Left cardiac atrium (tissue), 4 donors: Measurements from ENCODE around the gene TAF4. TPM values are rescaled to one million over a fixed set of nuclear protein-coding genes. Genes with fewer than 3 reads are reported as not detected.

Experiments
- ATAC-seq, 2 donors: fragments of 200-7000 bp; cut with Tn5 transposase; one replicate each; pipeline ENCODE4 v1.9.1; 2020; ENCODE audit warnings: mild to moderate bottlenecking in 2 of 2, moderate library complexity in 2 of 2
- DNase-seq: peaks from one replicate; pipeline ENCODE4 v3.0.0-alpha.2; 2020
- intact Hi-C, 2 donors: fragments of 100-400 bp; cut with DNase I; formaldehyde crosslinking; loops; one replicate each; pipeline versions ENCODE4 v1.14.1 to v1.15.1; 2022 to 2023
- total RNA-seq, 2 donors: library from RNA; stranded (reverse); fragmentation: NEBNext Ultra II Directional; extraction: Animal tissue kit (Norgen Biotek cat#: 25700); gene quantifications; one replicate each; pipeline ENCODE4 v1.2.1, GENCODE V29; 2021
- donor health status: DM: no; HTN: yes; CAD: no.
- donor health status: DM: no; HTN: yes; CAD: no; lungs with severe emphysema.
- donor health status: DM: yes; HTN: yes; CAD: no.
- donor health status: Dilated cardiomyopathy.

The TAF4 gene
- total RNA-seq, 2 donors from 2014 or later = 8.8 to 9.3 TPM

GRCh38 chr20:62049342-62050165, 16.1 kb downstream of the TAF4 start:
- ATAC-seq (no peak), DNase-seq (no peak)
- intact Hi-C loops = no loop called here

GRCh38 chr20:62048821-62049291, 16.8 kb downstream of the TAF4 start:
- intact Hi-C loops = no loop called here
- ATAC-seq (no peak), DNase-seq (no peak)

GRCh38 chr20:62048346-62048761, 17.3 kb downstream of the TAF4 start:
- DNase-seq (no peak), ATAC-seq (no peak)
- intact Hi-C loops = no loop called here

GRCh38 chr20:62047666-62048345, 17.9 kb downstream of the TAF4 start:
- ATAC-seq = no peak
- no peak for DNase-seq

GRCh38 chr20:62046431-62046830, 19.2 kb downstream of the TAF4 start:
- no peak for ATAC-seq
- intact Hi-C loops = no loop called here
- DNase-seq = no peak

More at GRCh38 chr20:62047666-62048345, 17.9 kb downstream of the TAF4 start:
- intact Hi-C loops = no loop called here

- no peak for DNase-seq
- intact Hi-C loops = no loop called here
- ATAC-seq = no peak
These were observed 20.0 kb downstream of the TAF4 start for GRCh38 chr20:62045529-62046285.

GRCh38 chr20:62045118-62045517, 20.6 kb downstream of the TAF4 start:
- intact Hi-C loops = no loop called here
- ATAC-seq = no peak
- DNase-seq = no peak

GRCh38 chr20:62044631-62045030, 21.1 kb downstream of the TAF4 start:
- ATAC-seq = no peak
- no peak for DNase-seq
- intact Hi-C loops = no loop called here

GRCh38 chr20:62043131-62043914, 22.4 kb downstream of the TAF4 start:
- no peak for DNase-seq
- intact Hi-C loops = no loop called here
- peak in 1 of 2 donors; percentile 23 for ATAC-seq

- no peak for DNase-seq
- intact Hi-C loops = no loop called here
- ATAC-seq = no peak
These were observed 23.5 kb downstream of the TAF4 start for GRCh38 chr20:62042025-62042820.

GRCh38 chr20:62040933-62041332, 24.7 kb downstream of the TAF4 start:
- no peak for ATAC-seq
- intact Hi-C loops = no loop called here

GRCh38 chr20:62040381-62040922, 25.2 kb downstream of the TAF4 start:
- DNase-seq = no peak
- intact Hi-C loops = no loop called here
- ATAC-seq = no peak

More at GRCh38 chr20:62040933-62041332, 24.7 kb downstream of the TAF4 start:
- no peak for DNase-seq

- DNase-seq = no peak
- ATAC-seq = no peak
- intact Hi-C loops = no loop called here
These were observed 25.9 kb downstream of the TAF4 start for GRCh38 chr20:62039738-62040137.

GRCh38 chr20:62032609-62033368, 32.9 kb downstream of the TAF4 start:
- peak; percentile 38 to 54 for ATAC-seq
- DNase-seq = no peak
- intact Hi-C loops = loop anchor here in 1 of 2 donors (5.0 kb wide), 1 partner anchor 105 kb away; no protein-coding TSS in a partner anchor

GRCh38 chr20:62031462-62032092, 34.1 kb downstream of the TAF4 start:
- no peak for ATAC-seq
- no peak for DNase-seq
- intact Hi-C loops = loop anchor here in 1 of 2 donors (5.0 kb wide), 1 partner anchor 106 kb away; no protein-coding TSS in a partner anchor

GRCh38 chr20:62030834-62031434, 34.7 kb downstream of the TAF4 start:
- intact Hi-C loops = loop anchor here in 1 of 2 donors (5.0 kb wide), 1 partner anchor 106 kb away; no protein-coding TSS in a partner anchor
- ATAC-seq (no peak), DNase-seq (no peak)
